GM12878 (cell line): ENCODE data around the gene COL7A1. TPM values are rescaled to one million over a fixed set of nuclear protein-coding genes. Genes with fewer than 3 reads are reported as not detected.

Source experiments
- ATAC-seq: fragments of 200-7000 bp; cut with Tn5 transposase; 3 replicates; pipeline ENCODE4 v1.9.1; 2020; ENCODE audit warnings: mild to moderate bottlenecking, moderate library complexity
- BruUV-seq: library from RNA; stranded (reverse); fragments of 400-500 nt; replicated peaks from 2 replicates; lab custom pipeline; 2021; lab: Mats Ljungman, UMichigan
- CTCF ChIA-PET: fragments of 300-600 bp; sonication (Branson Sonifier 250); formaldehyde crosslinking; extraction: SDS; loops from one replicate; lab custom pipeline; 2021; ENCODE audit warnings: inconsistent platforms; lab: Yijun Ruan, JAX
- POLR2A ChIA-PET: fragments of 350-600 bp; formaldehyde crosslinking; extraction: SDS; loops from one replicate; lab custom pipeline; 2021; ENCODE audit warnings: inconsistent platforms; lab: Charles Lee
- RAD21 ChIA-PET: fragments of 300-600 bp; sonication (Branson Sonifier 250); formaldehyde crosslinking; loops from one replicate; lab custom pipeline; 2023; ENCODE audit warnings: antibody characterized with exemption; ENCODE audit not compliant: unreplicated experiment; lab: Charles Lee
- SMC1A ChIA-PET: fragments of 300-600 bp; sonication (Branson Sonifier 250); formaldehyde crosslinking; loops from one replicate; lab custom pipeline; 2023; ENCODE audit not compliant: unreplicated experiment, uncharacterized antibody; lab: Charles Lee
- DNase-seq: peaks from one replicate; pipeline ENCODE4 v3.0.0-alpha.2; 2011; ENCODE audit warnings: low read depth, low spot score
- FAIRE-seq: peaks from 3 replicates; lab custom pipeline; 2011; peaks lifted over from hg19 to GRCh38; lab: Jason Lieb, UNC
- H2AFZ ChIP-seq: 2 replicates; pipeline ENCODE4 v1.6.0; 2011; ENCODE audit warnings: low read depth, low read length, control low read depth; ENCODE audit not compliant: control insufficient read depth
- H3K27ac ChIP-seq: 2 replicates; pipeline ENCODE4 v1.5.1; 2011; ENCODE audit warnings: control low read depth; ENCODE audit not compliant: control insufficient read depth, insufficient read depth
- H3K27me3 ChIP-seq, 2 experiments: replicated peaks in 1 of 2; 2 replicates each; pipeline versions ENCODE4 v1.6.0 to v1.6.1; 2011; ENCODE audit warnings: low read length in 1 of 2; ENCODE audit not compliant: control insufficient read depth in 2 of 2, insufficient read depth in 2 of 2
- H3K36me3 ChIP-seq, 2 experiments: 2 replicates each; pipeline ENCODE4 v1.5.1; 2011; ENCODE audit warnings: low read length in 1 of 2; ENCODE audit not compliant: control insufficient read depth in 2 of 2, insufficient read depth in 2 of 2
- H3K4me1 ChIP-seq: 2 replicates; pipeline ENCODE4 v1.6.1; 2011; ENCODE audit warnings: mild to moderate bottlenecking, low read length, moderate library complexity, mixed read lengths; ENCODE audit not compliant: control insufficient read depth, insufficient read depth
- H3K4me2 ChIP-seq: 2 replicates; pipeline ENCODE4 v1.6.0; 2011; ENCODE audit warnings: control low read depth; ENCODE audit not compliant: control insufficient read depth, insufficient read depth
- H3K4me3 ChIP-seq: fragments of 200-600 bp; sonication (generic); 2 replicates; pipeline ENCODE4 v1.5.1; 2016
- H3K79me2 ChIP-seq: 2 replicates; pipeline ENCODE4 v1.6.0; 2011; ENCODE audit warnings: low read length; ENCODE audit not compliant: control insufficient read depth, insufficient read depth
- H3K9ac ChIP-seq: 2 replicates; pipeline ENCODE4 v1.8.0; 2011; ENCODE audit warnings: low read length, control low read depth, mixed read lengths; ENCODE audit not compliant: control insufficient read depth, insufficient read depth
- H3K9me3 ChIP-seq: replicated peaks from 3 replicates; pipeline ENCODE4 v1.5.1; 2011; ENCODE audit warnings: mild to moderate bottlenecking, low read length; ENCODE audit not compliant: control insufficient read depth, insufficient read depth
- H4K20me1 ChIP-seq: 2 replicates; pipeline ENCODE4 v1.6.0; 2011; ENCODE audit not compliant: control insufficient read depth, insufficient read depth
- ATF2 ChIP-seq: IDR thresholded peaks from 2 replicates; pipeline ENCODE4 v1.6.1; 2012; ENCODE audit warnings: low read length, inconsistent platforms
- BHLHE40 ChIP-seq, 2 experiments: fragments of 450-650 bp in 1 of 2; IDR thresholded peaks; 2 replicates each; pipeline ENCODE4 v1.6.1; 2011 to 2017; ENCODE audit warnings: low read depth in 2 of 2, borderline replicate concordance in 1 of 2, improper control_type of control experiment in 1 of 2, low read length in 1 of 2, mild to moderate bottlenecking in 1 of 2
- CTCF ChIP-seq, 3 experiments: IDR thresholded peaks in 2 of 3; conservative IDR thresholded peaks in 1 of 3; 2 replicates each; pipeline ENCODE4 v1.5.1; 2011; ENCODE audit warnings: low read depth in 3 of 3, low read length in 3 of 3, mild to moderate bottlenecking in 3 of 3, control low read depth in 2 of 3, moderate library complexity in 2 of 3, inconsistent platforms in 1 of 3, mixed read lengths in 1 of 3; ENCODE audit not compliant: control insufficient read depth in 2 of 3, insufficient read depth in 1 of 3; ENCODE audit errors: extremely low read depth in 1 of 3
- IKZF1 ChIP-seq: fragments of 450-650 bp; conservative IDR thresholded peaks from 2 replicates; pipeline ENCODE4 v1.6.1; 2017; ENCODE audit warnings: antibody characterized with exemption, mild to moderate bottlenecking
- JUND ChIP-seq: IDR thresholded peaks from 2 replicates; pipeline ENCODE4 v1.6.1; 2012; ENCODE audit warnings: low read depth, mild to moderate bottlenecking, low read length, improper control_type of control experiment, moderate library complexity
- MEF2A ChIP-seq: IDR thresholded peaks from 2 replicates; pipeline ENCODE4 v1.6.1; 2011; ENCODE audit warnings: low read depth, mild to moderate bottlenecking, low read length, moderate library complexity; ENCODE audit not compliant: insufficient read depth
- MYC ChIP-seq: IDR thresholded peaks from 2 replicates; pipeline ENCODE4 v1.6.1; 2011; ENCODE audit warnings: mild to moderate bottlenecking, low read length, moderate library complexity, inconsistent platforms; ENCODE audit not compliant: insufficient read depth, insufficient replicate concordance, insufficient read length, severe bottlenecking
- NBN ChIP-seq: fragments of 450-650 bp; IDR thresholded peaks from 2 replicates; pipeline ENCODE4 v1.6.1; 2016
- RELB ChIP-seq: fragments of 450-650 bp; IDR thresholded peaks from 2 replicates; pipeline ENCODE4 v1.6.1; 2017; ENCODE audit warnings: low read depth, mild to moderate bottlenecking, moderate library complexity
- SMAD5 ChIP-seq: IDR thresholded peaks from 2 replicates; pipeline ENCODE4 v1.6.1; 2016; ENCODE audit warnings: antibody characterized with exemption, low read depth
- SMC3 ChIP-seq: IDR thresholded peaks from 2 replicates; pipeline ENCODE4 v1.6.1; 2011; ENCODE audit warnings: low read length, improper control_type of control experiment, borderline replicate concordance
- SP1 ChIP-seq: IDR thresholded peaks from one replicate; pipeline ENCODE4 v1.6.1; 2011; ENCODE audit warnings: low read depth, low read length
- STAT1 ChIP-seq: fragments of 450-650 bp; conservative IDR thresholded peaks from 2 replicates; pipeline ENCODE4 v1.6.1; 2014; ENCODE audit warnings: antibody characterized with exemption, mild to moderate bottlenecking
- TCF7 ChIP-seq: IDR thresholded peaks from 2 replicates; pipeline ENCODE4 v1.6.1; 2014; ENCODE audit warnings: antibody characterized with exemption, borderline replicate concordance
- ZBED1 ChIP-seq: IDR thresholded peaks from 2 replicates; pipeline ENCODE4 v1.6.1; 2016; ENCODE audit warnings: borderline replicate concordance
- ZNF207 ChIP-seq: fragments of 450-650 bp; IDR thresholded peaks from 2 replicates; pipeline ENCODE4 v1.6.1; 2014; ENCODE audit warnings: antibody characterized with exemption, mild to moderate bottlenecking, borderline replicate concordance
- WGBS: methylation state at CpG from one replicate; pipeline ENCODE4 v1.1.6; 2016; ENCODE audit warnings: low lambda C conversion rate; ENCODE audit not compliant: insufficient replicate concordance, insufficient coverage; ENCODE audit errors: missing lambda C conversion rate; 5-methylcytosine and 5-hydroxymethylcytosine counted together
- in situ Hi-C: fragments of 300-500 bp; cut with MboI; formaldehyde crosslinking; loops from 9 replicates; pipeline ENCODE4 v1.14.3; 2018; ENCODE audit warnings: mixed read lengths
- intact Hi-C: fragments of 100-400 bp; cut with micrococcal nuclease; formaldehyde crosslinking; loops from one replicate; pipeline ENCODE4 v1.14.2; 2022; ENCODE audit not compliant: unreplicated experiment
- polyA plus RNA-seq, 11 experiments: library from polyadenylated mRNA; depleted of rRNA in 4 of 11; unstranded in 6 of 11; stranded (reverse) in 5 of 11; fragments of >200 nt; fragmentation: Nextera tagmentation in 4 of 11; fragmentation: Illumina TruSeq in 1 of 11; extraction: Ambion mirVana in 4 of 11; extraction: Trizol in 1 of 11; gene quantifications; 1 replicate in 1 of 11; 2 replicates in 10 of 11; pipeline versions ENCODE4 v1.2.1 to v1.2.3, GENCODE V29; 2011 to 2016; ENCODE audit warnings: inconsistent platforms in 2 of 11, missing spikeins in 2 of 11, low read depth in 1 of 11
- total RNA-seq, 4 experiments: library from RNA; depleted of rRNA in 3 of 4; stranded (reverse); fragments of >200 nt in 3 of 4; fragmentation: Illumina TruSeq in 1 of 4; extraction: Trizol in 1 of 4; gene quantifications; 2 replicates each; pipeline versions ENCODE4 v1.2.1 to v1.2.3, GENCODE V29; 2013 to 2021
- TF ChIP-seq, protein P1 (sequence below): IDR thresholded peaks from 2 replicates; pipeline ENCODE4 v1.6.1; 2011; ENCODE audit warnings: low read depth, mild to moderate bottlenecking, low read length, moderate library complexity, borderline replicate concordance; ENCODE audit errors: extremely low read depth

Gene COL7A1
- total and polyA plus RNA-seq, 10 of the 15 experiments (the other 5 are each of a cell fraction or from before 2014, with no cell fraction given): 0.01 to 1.9 (median 0.29) TPM; not detected in 1

DNA sequence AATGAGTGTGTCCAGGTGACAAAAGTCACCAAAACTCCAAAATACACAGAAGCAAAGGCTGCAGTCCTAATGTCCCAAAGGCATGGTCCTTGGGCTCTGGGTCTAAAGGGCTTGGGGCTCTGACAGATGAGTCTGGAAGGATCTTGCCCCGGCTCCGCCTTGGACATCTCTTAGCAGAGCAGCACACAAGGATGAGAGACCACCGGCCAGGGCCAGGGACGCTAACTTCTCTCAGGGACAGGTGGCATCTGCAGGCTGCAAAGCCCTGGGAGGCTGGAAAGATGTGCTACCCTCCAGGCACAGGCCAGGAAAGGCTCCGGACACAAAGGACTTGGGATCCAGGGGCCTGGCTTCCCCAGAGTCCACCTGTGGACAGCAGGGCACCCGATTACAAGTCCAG, 77.1 kb downstream of the COL7A1 start (continued):
- no peak for TF ChIP-seq STAT1
- TF ChIP-seq SP1: no peak
- TF ChIP-seq TCF7: no peak

- no peak overlapping the region for H3K4me3 ChIP-seq
- CTCF ChIA-PET: no interaction called here
- RAD21 ChIA-PET: no interaction called here
- no TSS peak for BruUV-seq
- no peak overlapping the region for H3K4me2 ChIP-seq
- ATAC-seq: no peak
- no peaks in the 10 kb centered on the region for H3K27me3 ChIP-seq
- DNase-seq: no peak
- FAIRE-seq: no peak
- SMC1A ChIA-PET: interaction anchor here (1.7 kb wide), 1 partner anchor 42 kb away, joined by 3 read pairs; no protein-coding TSS in a partner anchor
- no peak overlapping the region for H3K9ac ChIP-seq
- POLR2A ChIA-PET: no interaction called here
- H3K9me3 ChIP-seq: no peaks in the 10 kb centered on the region
- H3K27ac ChIP-seq: no peak overlapping the region
- H3K4me1 ChIP-seq: peaks cover 12% of the 10 kb centered on the region
- H4K20me1 ChIP-seq: no peaks in the 10 kb centered on the region; the same call in 1 of the 2 replicates
- intact Hi-C loops (no loop called here), in situ Hi-C loops (no loop called here)
- H3K79me2 ChIP-seq: no peaks in the 10 kb centered on the region
- H3K36me3 ChIP-seq: peaks cover 0 to 11% of the 10 kb centered on the region in 2 experiments; a peak in 3 of 4 replicates
- WGBS: 79% methylated on average over 8 of the region's 8 CpGs
- H2AFZ ChIP-seq: no peak overlapping the region
- TF ChIP-seq, protein P1, sequence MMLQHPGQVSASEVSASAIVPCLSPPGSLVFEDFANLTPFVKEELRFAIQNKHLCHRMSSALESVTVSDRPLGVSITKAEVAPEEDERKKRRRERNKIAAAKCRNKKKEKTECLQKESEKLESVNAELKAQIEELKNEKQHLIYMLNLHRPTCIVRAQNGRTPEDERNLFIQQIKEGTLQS: no peak
- TF ChIP-seq ZNF207: no peak
- TF ChIP-seq SP1: no peak
- TF ChIP-seq RELB: no peak
- TF ChIP-seq ZBED1: no peak
- no peak for TF ChIP-seq BHLHE40 (IDR thresholded peaks at IDR 0.05; ENCODE audit: borderline replicate concordance in 1 of 2, low read depth in 2 of 2, low read length in 1 of 2)
- TF ChIP-seq ATF2: no peak
- no peak for TF ChIP-seq SMAD5
- no peak for TF ChIP-seq JUND
- no peak for TF ChIP-seq SMC3
- no peak for TF ChIP-seq CTCF (IDR thresholded peaks at IDR 0.05 in 2 of 3, conservative IDR thresholded peaks at IDR 0.05 in 1 of 3; ENCODE audit: control insufficient read depth in 2 of 3, extremely low read depth in 1 of 3, insufficient read depth in 1 of 3, low read depth in 3 of 3, low read length in 3 of 3)
- no peak for TF ChIP-seq IKZF1
- no peak for TF ChIP-seq MEF2A
- TF ChIP-seq MYC: no peak
- TF ChIP-seq NBN: no peak
These were observed 78.6 kb downstream of the COL7A1 start for GRCh38 chr3:48516571-48516970.
